Keratinocyte (primary cell): ENCODE data around the gene WBP2NL. TPM values are rescaled to one million over a fixed set of nuclear protein-coding genes. Genes with fewer than 3 reads are reported as not detected.

ENCODE experiments used
- DNase-seq: peaks from one replicate; pipeline ENCODE4 v3.0.0-alpha.2; 2011; ENCODE audit warnings: low read depth, missing footprints, low spot score
- FAIRE-seq: peaks from 2 replicates; lab custom pipeline; 2011; peaks lifted over from hg19 to GRCh38; lab: Jason Lieb, UNC
- H2AFZ ChIP-seq: 2 replicates; pipeline ENCODE4 v1.6.0; 2012; ENCODE audit warnings: low read length, control low read depth, inconsistent platforms; ENCODE audit not compliant: control insufficient read depth
- H3K27ac ChIP-seq: 2 replicates; pipeline ENCODE4 v1.5.1; 2011; ENCODE audit warnings: low read length; ENCODE audit not compliant: control insufficient read depth, insufficient read depth
- H3K27me3 ChIP-seq: 3 replicates; pipeline ENCODE4 v1.6.0; 2011; ENCODE audit warnings: low read length; ENCODE audit not compliant: control insufficient read depth, insufficient read depth; ENCODE audit errors: extremely low read depth
- H3K36me3 ChIP-seq, 2 experiments: 2 replicates in 1 of 2; 3 replicates in 1 of 2; pipeline ENCODE4 v1.5.1; 2011; ENCODE audit warnings: low read length in 2 of 2, mild to moderate bottlenecking in 1 of 2; ENCODE audit not compliant: control insufficient read depth in 2 of 2, insufficient read depth in 2 of 2; ENCODE audit errors: extremely low read depth in 1 of 2
- H3K4me1 ChIP-seq: 3 replicates; pipeline ENCODE4 v1.5.1; 2011; ENCODE audit warnings: low read length; ENCODE audit not compliant: control insufficient read depth, insufficient read depth; ENCODE audit errors: extremely low read depth
- H3K4me2 ChIP-seq: 3 replicates; pipeline ENCODE4 v1.6.0; 2011; ENCODE audit warnings: low read depth, low read length; ENCODE audit not compliant: control insufficient read depth, insufficient read depth; ENCODE audit errors: extremely low read depth
- H3K4me3 ChIP-seq, 3 experiments: fragments of 200-600 bp in 1 of 3; sonication (generic) in 1 of 3; 2 replicates in 2 of 3; 3 replicates in 1 of 3; pipeline ENCODE4 v1.5.1; 2011 to 2016; ENCODE audit warnings: low read length in 3 of 3, mild to moderate bottlenecking in 3 of 3, control low read depth in 2 of 3, inconsistent platforms in 1 of 3, low read depth in 1 of 3, mixed read lengths in 1 of 3, mixed run types in 1 of 3, moderate library complexity in 1 of 3; ENCODE audit not compliant: control insufficient read depth in 2 of 3, insufficient read depth in 2 of 3; ENCODE audit errors: extremely low read depth in 1 of 3
- H3K79me2 ChIP-seq: 2 replicates; pipeline ENCODE4 v1.6.0; 2012; ENCODE audit warnings: low read length; ENCODE audit not compliant: control insufficient read depth, insufficient read depth
- H3K9ac ChIP-seq: 3 replicates; pipeline ENCODE4 v1.6.0; 2011; ENCODE audit warnings: low read length; ENCODE audit not compliant: control insufficient read depth, insufficient read depth; ENCODE audit errors: extremely low read depth
- H3K9me1 ChIP-seq: 3 replicates; pipeline ENCODE4 v1.6.0; 2011; ENCODE audit warnings: low read length; ENCODE audit not compliant: control insufficient read depth, insufficient read depth; ENCODE audit errors: extremely low read depth
- H3K9me3 ChIP-seq: 2 replicates; pipeline ENCODE4 v1.5.1; 2012; ENCODE audit warnings: low read depth, low read length; ENCODE audit not compliant: control insufficient read depth
- H4K20me1 ChIP-seq: 3 replicates; pipeline ENCODE4 v1.6.0; 2011; ENCODE audit warnings: low read length; ENCODE audit not compliant: control insufficient read depth, insufficient read depth; ENCODE audit errors: extremely low read depth
- EZH2 ChIP-seq: IDR thresholded peaks from one replicate; pipeline ENCODE4 v1.6.1; 2012; ENCODE audit warnings: inconsistent platforms, mild to moderate bottlenecking, low read length, moderate library complexity
- dilution Hi-C: fragments of 300-500 bp; cut with MboI; formaldehyde crosslinking; loops from one replicate; pipeline ENCODE4 v1.7.0; 2020; ENCODE audit warnings: low sequenced_read_pairs; ENCODE audit not compliant: extremely low pct_ligation_motif_present
- polyA plus RNA-seq, 5 experiments: library from polyadenylated mRNA; depleted of rRNA in 3 of 5; stranded (reverse) in 3 of 5; stranded (forward) in 1 of 5; unstranded in 1 of 5; fragments of >200 nt; gene quantifications; 1 replicate in 1 of 5; 2 replicates in 3 of 5; 3 replicates in 1 of 5; pipeline versions ENCODE4 v1.2.1 to v1.2.3, GENCODE V29; 2011 to 2012; ENCODE audit warnings: missing spikeins in 2 of 5, low read depth in 1 of 5, low replicate concordance in 1 of 5
- TF ChIP-seq, protein P1 (sequence below), 3 experiments: IDR thresholded peaks in 1 of 3; conservative IDR thresholded peaks in 1 of 3; optimal IDR thresholded peaks in 1 of 3; 2 replicates in 2 of 3; 3 replicates in 1 of 3; pipeline versions ENCODE3 to v1.5.1; 2011; ENCODE audit warnings: low read length in 3 of 3, mild to moderate bottlenecking in 3 of 3, moderate library complexity in 2 of 3, control low read depth in 1 of 3, inconsistent platforms in 1 of 3; ENCODE audit not compliant: insufficient read depth in 2 of 3; ENCODE audit errors: extremely low read depth in 1 of 3

WBP2NL gene
- polyA plus RNA-seq, 1 donor (not counting 4 experiments of a cell fraction or from before 2014, with no cell fraction given), result 0.07 TPM

DNA sequence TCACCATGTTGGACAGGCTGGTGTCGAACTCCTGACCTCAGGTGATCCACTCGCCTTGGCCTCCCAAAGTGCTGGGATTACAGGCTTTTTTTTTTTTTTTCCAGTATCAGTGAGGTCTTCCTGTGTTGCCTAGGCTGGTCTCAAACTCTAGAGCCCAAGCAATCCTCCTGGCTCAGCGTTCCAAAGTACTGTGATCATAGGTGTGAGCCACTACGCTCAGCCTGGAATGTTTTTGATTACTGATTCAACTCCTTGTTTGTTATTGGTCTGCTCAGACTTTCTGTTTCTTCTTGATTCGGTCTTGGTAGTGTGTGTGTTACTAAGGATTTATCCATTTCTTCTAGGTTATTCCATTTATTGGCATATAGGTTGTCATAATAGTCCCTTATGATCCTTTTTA lies 40.7 kb downstream of the WBP2NL start:
- Histone ChIP-seq H3K27me3 (no peaks in the 10 kb centered on the region), H3K4me1 (no peaks in the 10 kb centered on the region), H2AFZ (no peak overlapping the region), H3K9me1 (no peaks in the 10 kb centered on the region), H3K79me2 (no peaks in the 10 kb centered on the region), H3K36me3 (no peaks in the 10 kb centered on the region), H4K20me1 (no peaks in the 10 kb centered on the region), H3K9me3 (no peaks in the 10 kb centered on the region), H3K4me2 (no peak overlapping the region), H3K4me3 (no peak overlapping the region), H3K9ac (no peak overlapping the region), H3K27ac (no peak overlapping the region)
- FAIRE-seq, result no peak
- dilution Hi-C loops, result no loop called here
- TF ChIP-seq EZH2, result no peak
- TF ChIP-seq, protein P1, sequence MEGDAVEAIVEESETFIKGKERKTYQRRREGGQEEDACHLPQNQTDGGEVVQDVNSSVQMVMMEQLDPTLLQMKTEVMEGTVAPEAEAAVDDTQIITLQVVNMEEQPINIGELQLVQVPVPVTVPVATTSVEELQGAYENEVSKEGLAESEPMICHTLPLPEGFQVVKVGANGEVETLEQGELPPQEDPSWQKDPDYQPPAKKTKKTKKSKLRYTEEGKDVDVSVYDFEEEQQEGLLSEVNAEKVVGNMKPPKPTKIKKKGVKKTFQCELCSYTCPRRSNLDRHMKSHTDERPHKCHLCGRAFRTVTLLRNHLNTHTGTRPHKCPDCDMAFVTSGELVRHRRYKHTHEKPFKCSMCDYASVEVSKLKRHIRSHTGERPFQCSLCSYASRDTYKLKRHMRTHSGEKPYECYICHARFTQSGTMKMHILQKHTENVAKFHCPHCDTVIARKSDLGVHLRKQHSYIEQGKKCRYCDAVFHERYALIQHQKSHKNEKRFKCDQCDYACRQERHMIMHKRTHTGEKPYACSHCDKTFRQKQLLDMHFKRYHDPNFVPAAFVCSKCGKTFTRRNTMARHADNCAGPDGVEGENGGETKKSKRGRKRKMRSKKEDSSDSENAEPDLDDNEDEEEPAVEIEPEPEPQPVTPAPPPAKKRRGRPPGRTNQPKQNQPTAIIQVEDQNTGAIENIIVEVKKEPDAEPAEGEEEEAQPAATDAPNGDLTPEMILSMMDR (optimal IDR thresholded peaks at IDR 0.05 in 1 of 3, IDR thresholded peaks at IDR 0.05 in 1 of 3, conservative IDR thresholded peaks at IDR 0.05 in 1 of 3; ENCODE audit: extremely low read depth in 1 of 3, insufficient read depth in 2 of 3, low read length in 3 of 3), result no peak
- DNase-seq, result no peak

DNA sequence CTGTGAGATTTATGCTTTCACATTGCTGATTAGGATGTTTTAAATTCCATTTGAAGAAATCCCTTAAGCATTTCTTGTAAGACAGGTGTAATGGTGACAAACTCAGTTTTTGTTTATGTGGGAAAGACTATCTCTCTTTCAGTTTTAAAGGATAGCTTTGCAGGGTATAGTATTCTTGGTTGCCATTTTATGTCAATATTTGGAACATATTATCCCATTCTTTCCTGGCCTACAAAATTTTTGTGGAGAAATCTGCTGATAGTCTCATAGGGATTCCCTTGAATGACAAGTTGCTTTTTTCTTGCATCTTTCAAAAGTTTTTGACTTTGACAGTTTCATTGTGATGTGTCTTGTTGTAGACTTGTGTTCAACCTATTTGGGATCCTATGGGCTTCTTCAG lies 43.2 kb downstream of the WBP2NL start:
- H3K27me3 ChIP-seq, result no peaks in the 10 kb centered on the region
- H3K9me1 ChIP-seq, result no peaks in the 10 kb centered on the region
- TF ChIP-seq EZH2, result no peak
- TF ChIP-seq, protein P1 (optimal IDR thresholded peaks at IDR 0.05 in 1 of 3, IDR thresholded peaks at IDR 0.05 in 1 of 3, conservative IDR thresholded peaks at IDR 0.05 in 1 of 3; ENCODE audit: extremely low read depth in 1 of 3, insufficient read depth in 2 of 3, low read length in 3 of 3), result no peak
- no peaks in the 10 kb centered on the region for H3K9me3 ChIP-seq
- dilution Hi-C loops, result no loop called here
- H3K9ac ChIP-seq, result no peak overlapping the region
- H3K4me3 ChIP-seq, result no peak overlapping the region
- no peak overlapping the region for H3K27ac ChIP-seq
- H4K20me1 ChIP-seq, result no peaks in the 10 kb centered on the region
- FAIRE-seq, result no peak
- H3K79me2 ChIP-seq, result no peaks in the 10 kb centered on the region
- H3K4me2 ChIP-seq, result no peak overlapping the region
- DNase-seq, result no peak
- H3K36me3 ChIP-seq, result no peaks in the 10 kb centered on the region
- no peak overlapping the region for H2AFZ ChIP-seq
- H3K4me1 ChIP-seq, result no peaks in the 10 kb centered on the region
